Activated naive CD8-positive, alpha-beta T cell treated with anti-CD3 and anti-CD28 coated beads for 36 hours (primary cell): ENCODE measurements around the gene INPP1. TPM values are rescaled to one million over a fixed set of nuclear protein-coding genes. Genes with fewer than 3 reads are reported as not detected.

Experiments used
- DNase-seq: peaks from one replicate; pipeline ENCODE4 v3.0.0; 2021
- H3K27ac Mint-ChIP-seq: one replicate; pipeline ENCODE4 v1.8.0; 2022; ENCODE audit warnings: mild to moderate bottlenecking, moderate library complexity, mixed read lengths
- H3K27me3 Mint-ChIP-seq: one replicate; pipeline ENCODE4 v1.8.0; 2022; ENCODE audit warnings: mild to moderate bottlenecking, mixed read lengths
- H3K36me3 Mint-ChIP-seq: one replicate; pipeline ENCODE4 v1.8.0; 2021; ENCODE audit warnings: mild to moderate bottlenecking, mixed read lengths
- H3K4me1 Mint-ChIP-seq: one replicate; pipeline ENCODE4 v1.8.0; 2021; ENCODE audit warnings: mixed read lengths
- H3K4me3 Mint-ChIP-seq: one replicate; pipeline ENCODE4 v1.8.0; 2022; ENCODE audit warnings: mild to moderate bottlenecking, moderate library complexity, mixed read lengths
- H3K9me3 Mint-ChIP-seq: one replicate; pipeline ENCODE4 v1.8.0; 2022; ENCODE audit warnings: mixed read lengths
- total RNA-seq, 2 experiments: library from RNA; stranded (reverse); gene quantifications; one replicate each; pipeline ENCODE4 v1.2.3, GENCODE V29; 2021

INPP1 gene
- total RNA-seq, 2 experiments from 2014 or later: 7.6 to 8.3 TPM

DNA sequence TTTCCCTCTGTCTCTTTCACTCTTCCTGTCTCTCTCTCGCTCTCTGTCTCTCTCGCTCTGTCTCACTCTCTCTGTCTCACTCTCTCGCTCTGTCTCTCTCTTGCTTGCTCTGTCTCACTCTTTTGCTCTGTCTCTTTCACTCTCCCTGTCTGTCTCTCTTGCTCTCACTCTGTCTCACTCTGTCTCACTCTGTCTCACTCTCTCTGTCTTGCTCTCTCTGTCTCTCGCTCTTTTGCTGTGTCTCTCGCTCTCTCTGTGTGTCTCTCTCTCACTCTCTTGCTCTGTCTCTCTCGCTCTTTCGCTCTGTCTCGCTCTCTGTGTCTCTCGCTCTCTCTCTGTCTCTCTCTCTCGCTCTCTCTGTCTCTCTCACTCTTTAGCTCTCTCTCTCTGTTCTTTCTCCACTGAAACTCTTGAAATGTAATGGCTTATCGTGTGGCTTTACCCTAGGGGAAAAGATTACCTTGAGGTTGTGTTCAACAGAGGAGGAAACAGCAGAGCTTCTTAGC lies 22.9 kb downstream of the INPP1 start:
- DNase-seq: no peak
- H3K36me3 Mint-ChIP-seq: no peaks in the 10 kb centered on the region

DNA sequence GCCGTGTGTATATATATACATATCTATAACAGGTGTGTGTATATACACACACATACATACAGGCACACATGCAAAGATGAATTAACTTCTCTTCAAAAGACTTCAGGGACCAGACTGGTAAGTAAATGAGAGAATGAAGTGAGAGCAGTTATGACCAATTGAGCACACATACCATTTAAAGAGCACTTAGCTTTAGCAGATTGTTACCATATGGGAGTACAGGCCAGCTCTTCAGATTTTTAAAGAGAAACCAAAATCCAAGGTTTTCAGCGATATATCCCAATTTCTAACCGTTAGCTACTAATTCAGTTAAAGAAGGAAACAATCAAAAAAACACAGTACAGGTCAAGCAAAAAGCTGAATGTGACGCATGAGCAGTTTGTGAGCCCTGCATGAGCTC lies 23.7 kb downstream of the INPP1 start:
- Mint-ChIP-seq H3K9me3 (no peaks in the 10 kb centered on the region), H3K27me3 (no peaks in the 10 kb centered on the region), H3K36me3 (no peaks in the 10 kb centered on the region), H3K4me1 (peaks cover 4% of the 10 kb centered on the region), H3K4me3 (no peak overlapping the region), H3K27ac (no peak overlapping the region)
- DNase-seq: no peak

More for the DNA sequence above, 22.9 kb downstream of the INPP1 start:
- Mint-ChIP-seq H3K9me3 (no peaks in the 10 kb centered on the region), H3K4me3 (no peak overlapping the region), H3K4me1 (peaks cover 8% of the 10 kb centered on the region), H3K27me3 (no peaks in the 10 kb centered on the region), H3K27ac (no peak overlapping the region)

DNA sequence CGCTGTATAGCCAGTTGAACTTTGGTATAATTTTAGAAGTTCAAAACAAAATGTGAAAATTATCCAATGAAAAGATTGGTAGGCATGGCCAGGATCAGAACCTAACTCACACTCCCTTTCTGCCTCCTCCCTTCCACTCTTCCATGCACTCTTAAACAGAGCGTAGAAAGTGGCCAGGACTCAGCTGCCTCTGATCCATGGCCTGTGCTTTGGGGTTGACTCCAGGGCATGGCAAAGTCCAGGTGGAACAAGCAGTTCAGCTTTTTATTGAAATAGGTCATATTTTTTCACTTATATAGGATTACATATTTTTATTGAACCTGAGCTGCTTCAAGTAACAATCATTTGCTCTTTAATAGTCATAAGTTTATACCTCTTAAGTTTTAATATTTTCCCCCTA lies 26.2 kb downstream of the INPP1 start:
- Mint-ChIP-seq H3K4me1 (no peaks in the 10 kb centered on the region), H3K27me3 (no peaks in the 10 kb centered on the region), H3K4me3 (no peak overlapping the region), H3K27ac (no peak overlapping the region), H3K36me3 (no peaks in the 10 kb centered on the region), H3K9me3 (no peaks in the 10 kb centered on the region)
- no peak for DNase-seq

DNA sequence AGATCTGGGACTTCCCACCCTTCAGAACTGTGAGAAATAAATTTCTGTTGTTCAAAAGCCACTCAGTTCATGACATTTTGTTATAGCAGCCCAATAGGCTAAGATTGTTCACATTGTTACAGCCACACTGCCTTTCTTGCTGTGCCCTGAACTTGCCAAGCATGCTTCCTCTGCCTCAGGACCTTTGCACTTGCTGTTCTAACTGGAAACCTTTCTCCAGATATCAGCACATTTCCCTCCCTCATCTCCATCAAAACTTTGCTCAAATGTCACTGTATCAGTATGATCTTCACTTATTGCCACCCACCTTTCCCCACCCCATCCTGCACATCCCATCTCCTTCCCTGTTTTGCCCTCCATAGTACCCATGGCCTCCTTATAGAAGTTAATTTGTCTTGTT lies 32.7 kb downstream of the INPP1 start:
- no peak overlapping the region for H3K4me3 Mint-ChIP-seq
- H3K27ac Mint-ChIP-seq: no peak overlapping the region
- no peak for DNase-seq
- no peaks in the 10 kb centered on the region for H3K4me1 Mint-ChIP-seq
- no peaks in the 10 kb centered on the region for H3K27me3 Mint-ChIP-seq
- H3K9me3 Mint-ChIP-seq: no peaks in the 10 kb centered on the region
- no peaks in the 10 kb centered on the region for H3K36me3 Mint-ChIP-seq

DNA sequence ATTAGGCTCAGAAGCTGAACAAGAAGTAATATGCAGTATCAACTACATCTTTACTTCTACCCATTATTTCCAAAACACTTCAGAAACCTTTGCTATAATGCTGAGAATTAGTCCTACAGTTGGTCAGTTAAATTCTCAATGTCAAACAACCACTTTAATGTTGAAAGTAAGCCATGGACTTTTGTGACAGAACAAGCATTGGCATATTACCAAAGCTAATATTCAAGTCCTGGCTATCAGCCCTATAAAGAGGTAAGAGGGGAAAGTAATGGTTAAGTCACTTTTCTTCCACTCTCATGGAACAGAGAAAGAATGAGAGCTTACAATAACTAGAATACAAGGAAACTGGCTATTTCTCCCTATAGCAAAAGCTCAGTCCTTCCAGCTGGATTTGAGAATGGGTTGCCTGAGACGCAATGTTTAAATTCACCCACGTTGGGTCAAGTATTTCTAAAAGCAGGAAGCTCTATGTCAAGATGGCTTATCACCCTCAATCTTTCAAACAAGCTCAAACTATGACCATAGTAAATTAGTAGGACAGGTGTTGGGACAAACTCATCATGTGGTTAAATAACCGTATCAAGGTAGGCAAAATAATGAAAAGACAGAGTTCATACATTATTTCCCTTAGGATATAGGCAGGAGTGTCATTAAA lies 33.3 kb downstream of the INPP1 start:
- Mint-ChIP-seq H3K9me3 (no peaks in the 10 kb centered on the region), H3K4me3 (no peak overlapping the region), H3K27ac (no peak overlapping the region), H3K36me3 (no peaks in the 10 kb centered on the region), H3K27me3 (no peaks in the 10 kb centered on the region), H3K4me1 (no peaks in the 10 kb centered on the region)
- no peak for DNase-seq

DNA sequence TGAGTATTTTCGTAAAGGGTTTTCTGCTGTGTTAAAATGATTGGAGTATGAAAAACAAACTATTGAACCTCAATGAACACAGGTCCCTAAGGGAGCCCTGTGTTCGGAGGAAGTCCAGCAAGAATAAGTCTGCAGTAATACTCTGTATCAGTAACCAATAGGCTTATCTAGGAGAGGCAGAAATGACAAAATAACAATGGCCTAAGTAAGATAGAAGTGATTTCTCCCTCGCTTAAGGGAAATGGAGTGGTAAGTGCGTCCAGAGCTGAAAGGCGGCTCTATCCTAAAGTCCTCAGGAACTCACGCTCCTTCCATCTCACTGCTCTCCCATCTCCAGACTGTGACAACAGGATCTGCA lies 35.5 kb downstream of the INPP1 start:
- Mint-ChIP-seq H3K9me3 (no peaks in the 10 kb centered on the region), H3K36me3 (no peaks in the 10 kb centered on the region), H3K27ac (no peak overlapping the region), H3K4me1 (peaks cover 3% of the 10 kb centered on the region), H3K4me3 (no peak overlapping the region), H3K27me3 (no peaks in the 10 kb centered on the region)
- no peak for DNase-seq

DNA sequence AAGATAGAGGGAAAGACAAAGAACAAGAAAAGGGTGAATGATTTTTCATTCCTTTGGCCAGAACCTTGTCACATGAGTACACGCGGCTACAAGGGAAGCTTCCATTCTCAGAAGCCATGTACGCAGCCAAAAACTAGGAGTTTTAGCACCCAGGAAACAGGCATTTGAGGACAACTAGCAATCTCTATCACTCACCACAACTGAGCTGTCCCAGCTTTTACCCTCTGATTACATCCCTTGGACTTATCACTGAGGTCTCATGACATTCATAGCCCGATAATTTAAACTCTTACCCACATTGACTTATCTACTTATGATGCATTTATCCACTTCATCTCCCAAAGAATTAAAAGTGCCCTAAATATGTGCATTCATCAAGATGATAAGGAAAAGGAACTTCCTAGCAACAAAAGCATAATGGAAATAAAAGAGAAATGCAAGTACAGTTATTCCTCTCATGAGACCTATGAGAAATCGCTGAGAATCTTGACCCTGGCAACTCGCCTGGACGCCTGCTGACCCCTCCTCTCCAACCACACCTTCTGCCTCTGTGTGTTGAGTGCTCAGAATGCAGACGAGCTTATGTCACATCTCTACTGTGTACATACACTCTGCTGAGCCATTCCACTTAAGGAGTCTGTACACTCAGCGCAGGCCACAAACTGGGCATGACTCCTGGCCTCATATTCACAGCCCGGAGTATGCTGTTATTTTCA lies 36.0 kb downstream of the INPP1 start:
- Mint-ChIP-seq H3K27ac (no peak overlapping the region), H3K36me3 (no peaks in the 10 kb centered on the region), H3K4me3 (no peak overlapping the region), H3K4me1 (peaks cover 3% of the 10 kb centered on the region), H3K27me3 (no peaks in the 10 kb centered on the region), H3K9me3 (no peaks in the 10 kb centered on the region)
- no peak for DNase-seq

DNA sequence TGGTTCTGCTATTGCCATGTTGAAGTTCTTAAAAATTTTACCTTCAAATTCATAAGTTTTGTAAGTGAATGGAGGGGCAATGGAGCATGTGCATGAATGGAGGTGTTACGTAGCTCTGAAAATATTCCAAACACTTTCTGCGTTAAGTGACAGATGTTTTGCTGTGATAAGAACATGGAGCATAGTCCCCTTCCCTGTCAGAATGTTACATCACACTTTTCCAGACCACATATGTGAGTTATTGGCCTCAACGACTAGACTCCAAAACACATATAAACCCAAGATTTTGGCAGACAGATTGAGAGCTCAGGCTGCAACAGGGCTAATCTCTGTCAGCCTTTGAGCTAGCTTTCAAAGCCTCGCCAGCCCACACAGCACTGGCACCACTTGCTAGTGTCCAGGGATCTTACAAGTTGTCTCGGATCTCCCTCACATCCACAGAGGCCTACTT lies 37.6 kb downstream of the INPP1 start:
- no peak overlapping the region for H3K27ac Mint-ChIP-seq
- H3K36me3 Mint-ChIP-seq: no peaks in the 10 kb centered on the region
- peaks cover 3% of the 10 kb centered on the region for H3K4me1 Mint-ChIP-seq
- no peak for DNase-seq
- H3K9me3 Mint-ChIP-seq: no peaks in the 10 kb centered on the region
- no peak overlapping the region for H3K4me3 Mint-ChIP-seq
- H3K27me3 Mint-ChIP-seq: no peaks in the 10 kb centered on the region

DNA sequence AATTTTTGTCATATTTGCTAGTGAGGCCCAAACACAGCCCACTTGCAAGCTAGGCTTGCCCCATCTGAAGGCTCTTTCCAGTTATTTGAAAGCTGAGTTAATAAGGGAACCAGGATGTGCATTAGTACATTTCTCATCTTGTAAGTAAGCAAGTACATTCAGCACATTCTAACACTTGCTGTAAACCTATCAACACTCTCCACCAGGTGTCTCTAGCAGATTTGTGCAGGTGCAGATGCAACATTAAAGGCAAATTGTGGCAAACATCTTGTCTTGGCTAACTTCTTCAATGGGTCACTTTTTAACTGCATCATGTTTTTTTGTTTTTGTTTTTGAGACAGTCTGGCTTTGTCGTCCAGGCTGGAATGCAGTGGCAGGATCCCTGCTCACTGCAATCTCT lies 39.5 kb downstream of the INPP1 start:
- no peaks in the 10 kb centered on the region for H3K9me3 Mint-ChIP-seq
- no peak overlapping the region for H3K4me3 Mint-ChIP-seq
- no peaks in the 10 kb centered on the region for H3K36me3 Mint-ChIP-seq
- DNase-seq: peak; percentile 10
- no peaks in the 10 kb centered on the region for H3K27me3 Mint-ChIP-seq
- peaks cover 3% of the 10 kb centered on the region for H3K4me1 Mint-ChIP-seq
- H3K27ac Mint-ChIP-seq: no peak overlapping the region

DNA sequence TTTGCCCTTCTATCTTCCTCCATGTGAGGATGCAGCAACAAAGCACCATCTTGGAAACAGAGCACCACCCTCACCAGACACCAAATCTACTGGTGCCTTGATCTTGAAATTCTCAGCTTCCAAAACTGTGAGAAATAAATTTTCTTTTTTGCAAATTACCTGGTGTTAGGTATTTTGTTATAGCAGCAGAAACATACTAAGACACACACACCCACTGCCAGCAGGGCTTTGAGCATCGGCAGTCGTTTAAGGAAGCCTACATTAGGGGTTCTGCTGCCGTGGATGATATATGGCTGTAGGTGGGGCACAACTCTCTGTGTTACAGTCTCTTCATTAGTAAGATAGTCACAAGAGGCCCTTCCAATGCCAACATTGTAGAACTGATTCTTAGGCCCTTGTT lies 44.0 kb downstream of the INPP1 start:
- no peaks in the 10 kb centered on the region for H3K9me3 Mint-ChIP-seq
- peaks cover 3% of the 10 kb centered on the region for H3K4me1 Mint-ChIP-seq
- H3K4me3 Mint-ChIP-seq: no peak overlapping the region
- H3K27ac Mint-ChIP-seq: no peak overlapping the region
- no peaks in the 10 kb centered on the region for H3K36me3 Mint-ChIP-seq
- H3K27me3 Mint-ChIP-seq: no peaks in the 10 kb centered on the region
- no peak for DNase-seq

DNA sequence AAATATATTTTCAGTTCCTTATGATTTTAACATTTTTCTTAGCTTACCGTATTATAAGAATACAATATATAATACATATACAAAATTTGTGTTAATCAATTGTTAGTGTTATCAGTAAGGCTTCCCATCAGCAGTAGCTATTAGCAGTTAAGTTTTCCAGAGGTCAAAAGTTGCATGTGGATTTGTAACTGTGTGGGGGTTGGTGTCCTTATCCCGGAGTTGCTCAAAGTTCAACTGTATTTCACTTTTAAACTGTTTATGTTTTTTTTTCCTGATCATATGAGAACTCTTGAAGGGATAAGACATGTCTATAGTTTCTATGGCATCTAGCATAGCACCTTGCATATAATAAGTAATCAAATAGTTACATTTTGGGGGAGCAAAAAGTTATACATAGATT lies 52.9 kb downstream of the INPP1 start:
- Mint-ChIP-seq H3K4me1 (no peaks in the 10 kb centered on the region), H3K27ac (no peak overlapping the region), H3K36me3 (no peaks in the 10 kb centered on the region), H3K27me3 (no peaks in the 10 kb centered on the region), H3K9me3 (no peaks in the 10 kb centered on the region), H3K4me3 (no peak overlapping the region)
- DNase-seq: no peak

DNA sequence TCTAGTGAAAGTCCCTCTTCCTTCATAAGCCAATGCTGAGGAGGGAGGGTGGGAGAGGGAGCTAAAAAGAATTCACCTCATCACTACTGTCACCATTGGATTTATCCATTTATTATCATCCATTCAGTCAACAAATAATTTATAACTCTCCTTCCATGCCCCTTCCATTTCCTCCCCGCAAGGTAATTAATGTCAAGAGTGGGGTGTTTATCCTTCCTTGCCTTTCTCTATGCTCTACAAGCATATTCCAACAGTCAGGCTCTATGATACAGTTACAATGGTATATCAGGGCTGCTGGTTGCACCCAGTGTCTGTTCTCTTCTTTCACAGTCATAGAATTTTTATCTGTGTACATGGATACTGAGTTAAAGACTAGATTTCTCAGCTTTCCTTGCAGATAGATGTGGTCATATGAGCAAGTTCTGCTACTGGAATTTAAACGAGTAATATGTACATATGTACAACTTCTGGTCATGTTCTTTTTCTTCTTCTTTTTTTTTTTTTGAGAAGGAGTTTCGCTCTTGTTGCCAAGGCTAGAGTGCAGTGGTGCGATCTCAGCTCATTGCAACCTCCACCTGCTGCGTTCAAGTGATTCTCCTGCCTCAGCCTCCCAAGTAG lies 59.7 kb downstream of the INPP1 start:
- H3K27ac Mint-ChIP-seq: no peak overlapping the region
- H3K36me3 Mint-ChIP-seq: no peaks in the 10 kb centered on the region
- no peaks in the 10 kb centered on the region for H3K27me3 Mint-ChIP-seq
- H3K9me3 Mint-ChIP-seq: no peaks in the 10 kb centered on the region
- DNase-seq: no peak
- no peak overlapping the region for H3K4me3 Mint-ChIP-seq
- H3K4me1 Mint-ChIP-seq: peaks cover 6% of the 10 kb centered on the region

DNA sequence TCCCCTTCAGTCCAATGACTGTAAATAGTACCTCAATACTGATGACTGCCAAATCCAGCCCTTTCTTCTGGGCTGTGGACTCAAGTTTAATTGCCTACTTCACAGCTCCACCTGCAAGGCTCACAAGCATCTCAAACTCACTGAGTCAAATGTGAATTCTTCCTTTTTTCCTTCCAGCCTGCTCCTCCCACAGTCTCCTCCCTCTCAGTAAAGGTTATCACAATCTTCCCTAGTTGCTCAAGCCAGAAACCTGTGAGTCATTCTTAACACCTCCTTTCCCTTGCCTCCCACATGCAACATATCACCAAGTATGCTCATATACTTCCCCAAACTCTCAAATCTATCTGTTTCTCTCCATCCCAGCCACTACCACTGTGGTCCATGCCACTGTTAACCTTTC lies 61.1 kb downstream of the INPP1 start:
- peak; percentile 28 for DNase-seq
- peaks cover 8% of the 10 kb centered on the region for H3K4me1 Mint-ChIP-seq
- H3K36me3 Mint-ChIP-seq: no peaks in the 10 kb centered on the region
- H3K4me3 Mint-ChIP-seq: no peak overlapping the region
- no peak overlapping the region for H3K27ac Mint-ChIP-seq
- H3K27me3 Mint-ChIP-seq: no peaks in the 10 kb centered on the region
- no peaks in the 10 kb centered on the region for H3K9me3 Mint-ChIP-seq

DNA sequence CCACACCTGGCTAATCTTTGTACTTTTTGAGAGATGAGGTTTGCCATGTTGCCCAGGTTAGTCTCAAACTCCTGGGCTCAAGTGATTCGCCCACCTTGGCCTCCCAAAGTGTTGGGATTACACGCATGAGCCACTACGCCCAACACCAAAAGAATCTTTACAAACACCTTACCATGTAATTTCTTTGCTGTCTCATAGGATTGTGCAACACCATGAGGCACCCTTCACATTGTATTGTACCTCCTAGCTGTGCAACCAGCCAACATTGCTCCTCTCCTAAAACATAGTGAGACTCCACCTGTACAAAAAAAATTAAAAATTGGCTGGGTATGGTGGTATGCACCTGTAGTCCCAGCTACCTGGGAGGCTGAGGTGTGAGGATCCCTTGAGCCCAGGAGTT lies 61.7 kb downstream of the INPP1 start:
- H3K27me3 Mint-ChIP-seq: no peaks in the 10 kb centered on the region
- no peaks in the 10 kb centered on the region for H3K36me3 Mint-ChIP-seq
- no peak for DNase-seq
- H3K9me3 Mint-ChIP-seq: no peaks in the 10 kb centered on the region
- no peak overlapping the region for H3K4me3 Mint-ChIP-seq
- peaks cover 14% of the 10 kb centered on the region for H3K4me1 Mint-ChIP-seq
- H3K27ac Mint-ChIP-seq: no peak overlapping the region

DNA sequence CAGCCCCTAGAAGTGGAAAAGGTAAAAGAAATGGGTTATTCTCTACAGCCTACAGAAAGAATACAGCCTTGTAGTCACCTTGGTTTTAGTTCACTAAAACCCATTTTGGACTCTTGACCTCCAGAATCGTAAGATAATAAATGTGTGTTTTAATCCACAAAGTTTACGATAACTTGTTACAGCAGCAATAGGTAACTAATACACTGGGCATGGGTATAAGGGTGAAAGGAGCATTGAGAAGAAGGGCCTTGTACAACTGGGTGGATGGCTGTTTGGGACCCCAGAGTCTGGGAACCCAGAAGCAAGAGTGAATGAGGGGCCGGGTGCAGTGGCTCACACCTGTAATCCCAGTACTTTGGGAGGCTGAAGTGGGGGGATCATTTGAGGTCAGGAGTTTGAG lies 62.6 kb downstream of the INPP1 start:
- Mint-ChIP-seq H3K4me1 (peaks cover 19% of the 10 kb centered on the region), H3K4me3 (no peak overlapping the region), H3K36me3 (no peaks in the 10 kb centered on the region), H3K9me3 (no peaks in the 10 kb centered on the region), H3K27me3 (no peaks in the 10 kb centered on the region), H3K27ac (no peak overlapping the region)
- DNase-seq: no peak

DNA sequence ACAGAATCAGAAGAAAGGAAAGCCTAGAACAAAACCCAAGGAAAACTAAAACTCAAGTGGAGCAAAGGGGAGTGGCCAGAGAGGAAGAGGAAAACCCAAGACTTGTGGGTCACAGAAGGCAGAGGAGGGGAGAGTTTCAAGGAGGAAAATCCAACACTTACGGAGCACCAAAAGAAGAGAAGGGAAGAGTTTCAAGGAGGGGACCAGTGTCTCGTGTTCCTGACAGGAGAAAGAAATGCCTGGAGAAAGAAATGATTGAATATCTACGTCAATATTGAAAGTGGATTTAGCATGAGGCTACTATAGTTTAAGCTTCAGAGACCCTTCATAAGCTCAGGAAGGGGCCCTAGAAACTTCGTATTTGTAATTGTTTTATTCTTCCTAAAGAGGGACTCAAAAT lies 63.4 kb downstream of the INPP1 start:
- Mint-ChIP-seq H3K27ac (no peak overlapping the region), H3K4me3 (no peak overlapping the region), H3K36me3 (no peaks in the 10 kb centered on the region), H3K9me3 (no peaks in the 10 kb centered on the region), H3K27me3 (no peaks in the 10 kb centered on the region), H3K4me1 (peaks cover 27% of the 10 kb centered on the region)
- no peak for DNase-seq
